Nephron progenitor cell (in vitro differentiated cells): ENCODE data around the gene TLE3.

Source experiments
- DNase-seq: peaks from one replicate; pipeline ENCODE4 v3.0.0; 2021
- H3K27ac Mint-ChIP-seq: 2 replicates; pipeline ENCODE4 v1.8.0; 2021; ENCODE audit warnings: mild to moderate bottlenecking, moderate library complexity, mixed read lengths
- H3K27me3 Mint-ChIP-seq: 2 replicates; pipeline ENCODE4 v1.8.0; 2021; ENCODE audit warnings: mild to moderate bottlenecking, low read depth, mixed read lengths; ENCODE audit not compliant: poor library complexity
- H3K36me3 Mint-ChIP-seq: 2 replicates; pipeline ENCODE4 v1.8.0; 2021; ENCODE audit warnings: low read depth, mixed read lengths
- H3K4me1 Mint-ChIP-seq: 2 replicates; pipeline ENCODE4 v1.8.0; 2021; ENCODE audit warnings: mixed read lengths
- H3K4me3 Mint-ChIP-seq: 2 replicates; pipeline ENCODE4 v1.8.0; 2021; ENCODE audit warnings: mild to moderate bottlenecking, moderate library complexity, mixed read lengths
- H3K9me3 Mint-ChIP-seq: 2 replicates; pipeline ENCODE4 v1.8.0; 2021; ENCODE audit warnings: mild to moderate bottlenecking, moderate library complexity, mixed read lengths
- CTCF ChIP-seq: fragments of 200-600 bp; sonication (generic); IDR thresholded peaks from 2 replicates; pipeline ENCODE4 v1.5.0; 2021; ENCODE audit warnings: antibody characterized with exemption

Gene TLE3

GRCh38 chr15:70033529-70034140, 64.1 kb downstream of the TLE3 start:
- peak; percentile 32 for DNase-seq
- H3K27me3 Mint-ChIP-seq, result peaks cover 23% of the 10 kb centered on the region

GRCh38 chr15:70033109-70033508, 64.6 kb downstream of the TLE3 start:
- Mint-ChIP-seq H3K4me1 (peaks cover 34% of the 10 kb centered on the region), H3K27ac (no peak overlapping the region), H3K4me3 (no peak overlapping the region), H3K27me3 (peaks cover 23% of the 10 kb centered on the region), H3K9me3 (no peaks in the 10 kb centered on the region), H3K36me3 (no peaks in the 10 kb centered on the region)
- no peak for TF ChIP-seq CTCF
- DNase-seq, result no peak

More at GRCh38 chr15:70033529-70034140, 64.1 kb downstream of the TLE3 start:
- no peaks in the 10 kb centered on the region for H3K36me3 Mint-ChIP-seq
- H3K4me3 Mint-ChIP-seq, result no peak overlapping the region
- H3K27ac Mint-ChIP-seq, result no peak overlapping the region
- H3K4me1 Mint-ChIP-seq, result peaks cover 34% of the 10 kb centered on the region
- no peak for TF ChIP-seq CTCF
- H3K9me3 Mint-ChIP-seq, result no peaks in the 10 kb centered on the region

GRCh38 chr15:70032509-70032908, 65.2 kb downstream of the TLE3 start:
- Mint-ChIP-seq H3K4me3 (no peak overlapping the region), H3K27me3 (peaks cover 23% of the 10 kb centered on the region), H3K27ac (no peak overlapping the region), H3K36me3 (no peaks in the 10 kb centered on the region), H3K4me1 (peaks cover 34% of the 10 kb centered on the region), H3K9me3 (no peaks in the 10 kb centered on the region)
- TF ChIP-seq CTCF, result no peak
- DNase-seq, result no peak

- no peak for TF ChIP-seq CTCF
- no peak for DNase-seq
- H3K27me3 Mint-ChIP-seq, result peaks cover 21% of the 10 kb centered on the region
Observed at GRCh38 chr15:70031713-70032112, 66.0 kb downstream of the TLE3 start.

GRCh38 chr15:70031261-70031660, 66.5 kb downstream of the TLE3 start:
- no peak for DNase-seq
- no peaks in the 10 kb centered on the region for H3K9me3 Mint-ChIP-seq
- H3K27ac Mint-ChIP-seq, result no peak overlapping the region
- H3K4me1 Mint-ChIP-seq, result peaks cover 34% of the 10 kb centered on the region
- no peak for TF ChIP-seq CTCF
- H3K4me3 Mint-ChIP-seq, result no peak overlapping the region
- H3K27me3 Mint-ChIP-seq, result peaks cover 18% of the 10 kb centered on the region
- no peaks in the 10 kb centered on the region for H3K36me3 Mint-ChIP-seq

More at GRCh38 chr15:70031713-70032112, 66.0 kb downstream of the TLE3 start:
- no peaks in the 10 kb centered on the region for H3K9me3 Mint-ChIP-seq
- H3K4me3 Mint-ChIP-seq, result no peak overlapping the region
- peaks cover 34% of the 10 kb centered on the region for H3K4me1 Mint-ChIP-seq
- H3K36me3 Mint-ChIP-seq, result no peaks in the 10 kb centered on the region
- H3K27ac Mint-ChIP-seq, result no peak overlapping the region

- H3K4me3 Mint-ChIP-seq, result no peak overlapping the region
- H3K9me3 Mint-ChIP-seq, result no peaks in the 10 kb centered on the region
- no peak overlapping the region for H3K27ac Mint-ChIP-seq
- peaks cover 34% of the 10 kb centered on the region for H3K4me1 Mint-ChIP-seq
- H3K27me3 Mint-ChIP-seq, result peaks cover 19% of the 10 kb centered on the region
- H3K36me3 Mint-ChIP-seq, result no peaks in the 10 kb centered on the region
- DNase-seq, result no peak
- TF ChIP-seq CTCF, result no peak
Observed at GRCh38 chr15:70030851-70031250, 66.9 kb downstream of the TLE3 start.
